ENCODE data around the gene FAM240A. TPM values are rescaled to one million over a fixed set of nuclear protein-coding genes. Genes with fewer than 3 reads are reported as not detected.

The FAM240A gene
- total and polyA plus RNA-seq, 5 donors: not detected

DNA sequence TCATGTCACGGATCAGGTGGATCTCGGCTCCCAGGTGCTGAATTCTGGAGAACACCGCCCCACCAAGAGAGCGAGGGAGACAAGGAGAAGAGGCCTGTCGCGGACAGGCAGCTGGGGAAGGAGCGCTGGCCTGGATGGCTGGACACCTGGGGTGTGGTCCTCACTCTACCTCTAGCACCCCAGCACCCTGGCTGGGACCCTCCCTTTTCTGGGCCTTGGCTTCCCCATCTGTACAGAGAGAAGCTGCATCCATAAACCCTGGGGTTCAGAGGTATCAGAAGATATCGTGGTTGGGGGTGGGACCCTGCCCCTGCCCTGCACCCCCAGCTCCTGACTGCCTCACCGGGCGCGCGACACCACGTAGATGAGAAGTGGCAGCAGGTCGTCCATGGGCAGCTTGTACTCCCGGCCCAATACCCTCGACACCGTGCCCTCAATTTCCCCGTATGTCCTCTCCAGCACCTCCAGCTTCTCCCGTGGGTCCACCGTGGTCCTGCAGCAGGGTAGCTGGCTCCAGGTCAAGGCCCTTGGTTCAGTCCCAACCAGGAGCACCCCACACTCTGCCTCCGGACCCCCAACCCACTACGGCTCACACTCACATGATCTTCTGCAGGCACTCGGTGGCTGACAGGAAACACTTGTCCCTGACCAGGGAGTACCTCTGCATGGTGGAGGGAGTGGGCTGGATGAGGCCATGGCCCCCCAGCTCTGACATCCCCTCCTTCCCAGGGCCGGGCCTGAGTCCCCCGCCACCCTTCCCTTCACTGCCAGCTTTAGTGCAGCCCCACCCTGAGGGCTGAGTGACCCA, 59.4 kb downstream of the FAM240A start:
- DNase-seq (peak in 2 of 3 donors; percentile 17 to 41), ATAC-seq (no peak)
- Histone ChIP-seq H3K4me3 (ENCODE audit: low read length) (no peak overlapping the region), H3K4me1 (ENCODE audit: control insufficient read depth, insufficient read depth, low read length) (peaks cover 2% of the 10 kb centered on the region), H3K27me3 (ENCODE audit: control insufficient read depth, insufficient read depth) (no peaks in the 10 kb centered on the region), H3K9me3 (ENCODE audit: control insufficient read depth, low read length) (no peaks in the 10 kb centered on the region), H3K27ac (ENCODE audit: low read length) (no peak overlapping the region)
- WGBS: 93% methylated on average over 25 of the region's 25 CpGs
- intact Hi-C loops (cut with DNase I): no loop called here

GRCh38 chr3:46672349-46672695, 60.0 kb downstream of the FAM240A start:
- peaks cover 2% of the 10 kb centered on the region for H3K4me1 ChIP-seq (ENCODE audit: control insufficient read depth, insufficient read depth, low read length)
- no peaks in the 10 kb centered on the region for H3K27me3 ChIP-seq (ENCODE audit: control insufficient read depth, insufficient read depth)
- H3K4me3 ChIP-seq (ENCODE audit: low read length): no peak overlapping the region
- DNase-seq: no peak
- WGBS: 91% methylated on average over 6 of the region's 6 CpGs
- intact Hi-C loops (cut with DNase I): no loop called here
- ATAC-seq: no peak
- no peak overlapping the region for H3K27ac ChIP-seq (ENCODE audit: low read length)
- no peaks in the 10 kb centered on the region for H3K9me3 ChIP-seq (ENCODE audit: control insufficient read depth, low read length)

- DNase-seq: peak in 2 of 3 donors; percentile 7 to 13
- H3K4me3 ChIP-seq (ENCODE audit: low read length): no peak overlapping the region
- H3K27ac ChIP-seq (ENCODE audit: low read length): no peak overlapping the region
- peaks cover 2% of the 10 kb centered on the region for H3K4me1 ChIP-seq (ENCODE audit: control insufficient read depth, insufficient read depth, low read length)
- no peaks in the 10 kb centered on the region for H3K27me3 ChIP-seq (ENCODE audit: control insufficient read depth, insufficient read depth)
- WGBS: 88% methylated on average over 10 of the region's 10 CpGs
- no peaks in the 10 kb centered on the region for H3K9me3 ChIP-seq (ENCODE audit: control insufficient read depth, low read length)
- intact Hi-C loops (cut with DNase I): no loop called here
- no peak for ATAC-seq
Observed at GRCh38 chr3:46673151-46674030, 61.1 kb downstream of the FAM240A start.

DNA sequence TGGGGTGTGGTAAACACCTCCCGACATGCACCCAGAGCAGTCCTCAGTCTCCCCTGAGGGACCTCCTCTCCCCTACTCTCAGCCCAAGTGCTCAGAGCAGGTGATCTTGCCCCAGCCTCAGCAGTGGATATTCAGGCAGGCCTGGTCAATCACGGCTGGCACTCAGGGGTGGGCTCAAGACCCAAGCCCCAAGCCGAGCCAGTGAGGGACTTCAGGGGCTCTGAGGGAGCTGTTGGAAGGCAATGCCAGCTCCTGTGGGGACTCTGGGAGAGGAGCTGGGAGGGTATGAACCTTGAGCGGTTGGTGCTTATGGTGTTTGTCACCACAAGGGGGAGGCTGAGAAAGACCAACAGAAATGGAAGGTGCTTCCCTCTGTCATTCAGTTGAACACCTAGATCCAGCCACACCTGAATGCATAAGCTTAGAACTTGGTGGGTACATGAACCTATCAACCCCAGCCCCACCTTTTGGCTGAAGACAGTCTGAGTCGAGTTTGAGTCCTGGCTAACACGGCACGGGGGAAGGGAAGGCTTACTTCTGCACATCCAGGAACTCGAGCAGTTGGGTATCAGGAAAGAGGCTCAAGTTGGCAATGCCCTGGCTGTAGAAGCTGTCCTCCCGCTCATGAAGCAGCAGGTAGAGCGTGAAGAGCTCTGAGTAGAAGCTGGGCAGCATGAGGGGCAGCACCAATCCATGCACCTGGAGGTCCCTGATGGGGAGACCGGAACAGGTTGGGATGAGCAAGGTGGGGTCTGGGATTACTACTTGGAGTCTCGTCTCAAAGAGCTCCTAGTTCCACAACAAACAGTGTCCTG, 61.9 kb downstream of the FAM240A start:
- intact Hi-C loops (cut with DNase I): no loop called here
- no peak for ATAC-seq
- DNase-seq: peak; percentile 5 to 49 (median 11)
- H3K4me1 ChIP-seq (ENCODE audit: control insufficient read depth, insufficient read depth, low read length): peaks cover 2% of the 10 kb centered on the region
- no peaks in the 10 kb centered on the region for H3K27me3 ChIP-seq (ENCODE audit: control insufficient read depth, insufficient read depth)
- no peak overlapping the region for H3K4me3 ChIP-seq (ENCODE audit: low read length)
- H3K27ac ChIP-seq (ENCODE audit: low read length): no peak overlapping the region
- H3K9me3 ChIP-seq (ENCODE audit: control insufficient read depth, low read length): no peaks in the 10 kb centered on the region
- WGBS: 94% methylated on average over 12 of the region's 12 CpGs

DNA sequence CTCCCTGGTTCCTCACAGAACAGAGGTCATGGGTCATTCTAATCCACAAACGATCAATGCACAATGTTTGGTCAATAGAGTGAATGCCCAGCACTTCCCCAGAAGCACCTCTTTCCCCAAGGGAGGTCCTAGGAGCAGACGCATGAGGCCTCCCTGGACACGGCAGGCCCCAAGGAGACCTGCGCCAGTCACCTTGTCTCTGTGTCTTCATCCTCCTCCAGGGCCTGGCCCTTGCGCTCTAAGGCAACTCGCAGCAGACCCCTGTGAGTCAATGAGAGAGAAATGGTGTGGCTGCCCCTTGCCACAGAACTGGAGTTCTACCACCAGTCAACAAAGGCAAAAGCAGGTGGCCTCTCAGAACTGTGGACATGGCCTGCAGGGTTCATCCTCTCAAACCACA, 63.1 kb downstream of the FAM240A start:
- Histone ChIP-seq H3K27me3 (ENCODE audit: control insufficient read depth, insufficient read depth) (no peaks in the 10 kb centered on the region), H3K9me3 (ENCODE audit: control insufficient read depth, low read length) (no peaks in the 10 kb centered on the region), H3K4me1 (ENCODE audit: control insufficient read depth, insufficient read depth, low read length) (no peaks in the 10 kb centered on the region), H3K4me3 (ENCODE audit: low read length) (no peak overlapping the region), H3K27ac (ENCODE audit: low read length) (no peak overlapping the region)
- intact Hi-C loops (cut with DNase I): no loop called here
- DNase-seq (peak in 2 of 3 donors; percentile 1), ATAC-seq (no peak)
- 94% methylated on average over 6 of the region's 6 CpGs for WGBS

Other genes starting within 250 kb of the FAM240A start
- 1 to 10 TPM in 2 of 4 donors, under 1 TPM in 2; 0.68 to 1.7 (median 0.99) TPM for gene CCR5, start 241.6 kb upstream of the FAM240A start, total RNA-seq
- 0.27 TPM for gene CCR5, start 241.6 kb upstream of the FAM240A start, polyA plus RNA-seq
- 1 to 10 TPM; 1.4 to 3.1 (median 2.4) TPM for gene CCRL2, start 205.3 kb upstream of the FAM240A start, total RNA-seq
- gene CCRL2, start 205.3 kb upstream of the FAM240A start, polyA plus RNA-seq: 1.7 TPM
- 1 to 10 TPM in 3 of 4 donors, under 1 TPM in 1; 0.71 to 5.5 (median 2.2) TPM for gene LTF, start 147.6 kb upstream of the FAM240A start, total RNA-seq
- gene LTF, start 147.6 kb upstream of the FAM240A start, polyA plus RNA-seq: 1.00 TPM
- gene RTP3, start 114.5 kb upstream of the FAM240A start, total RNA-seq: not detected
- not detected for gene RTP3, start 114.5 kb upstream of the FAM240A start, polyA plus RNA-seq
- gene LRRC2, start 46.2 kb upstream of the FAM240A start, total RNA-seq: 10 to 100 TPM in 3 of 4 donors, 1 to 10 TPM in 1; 8.9 to 26.0 (median 15.0) TPM
- gene LRRC2, start 46.2 kb upstream of the FAM240A start, polyA plus RNA-seq: 9.9 TPM
- 10 to 100 TPM; 16.1 to 33.1 (median 19.0) TPM for gene ALS2CL, start 81.2 kb downstream of the FAM240A start, total RNA-seq
- gene ALS2CL, start 81.2 kb downstream of the FAM240A start, polyA plus RNA-seq: 18.8 TPM
- under 1 TPM; 0.40 to 0.76 (median 0.65) TPM for gene TMIE, start 88.9 kb downstream of the FAM240A start, total RNA-seq
- gene TMIE, start 88.9 kb downstream of the FAM240A start, polyA plus RNA-seq: 0.95 TPM
- gene PRSS50, start 105.3 kb downstream of the FAM240A start, total RNA-seq: under 1 TPM in 2 of 4 donors, not detected in 2; 0.12 to 0.31 TPM
- 0.14 TPM for gene PRSS50, start 105.3 kb downstream of the FAM240A start, polyA plus RNA-seq

Measured in right cardiac atrium (tissue), 5 donors.